ENCODE results near the gene EPS8L1.

DNA sequence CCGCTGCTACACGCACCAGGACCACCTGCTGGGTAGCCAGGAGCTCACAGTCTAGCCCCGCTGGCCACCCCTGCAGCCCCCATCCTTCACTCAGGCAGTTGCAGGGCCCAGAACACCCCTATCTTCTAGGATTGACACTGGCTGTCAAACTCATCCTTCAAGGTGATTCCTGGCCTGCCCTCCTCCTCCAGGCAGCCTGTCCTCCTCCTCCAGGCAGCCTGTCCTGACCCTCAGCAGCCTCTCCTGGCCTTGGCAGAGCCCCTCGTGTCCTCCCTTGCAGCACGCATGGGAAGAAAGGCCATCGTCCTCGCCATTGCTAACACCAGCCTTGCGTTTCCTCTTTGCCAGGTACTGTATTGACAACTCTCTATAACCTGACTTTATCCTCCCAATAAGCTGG lies 3.8 kb upstream of the EPS8L1 start:
- no peak for TF ChIP-seq POLR2A (IDR thresholded peaks at IDR 0.05)
- TF ChIP-seq, protein P1, sequence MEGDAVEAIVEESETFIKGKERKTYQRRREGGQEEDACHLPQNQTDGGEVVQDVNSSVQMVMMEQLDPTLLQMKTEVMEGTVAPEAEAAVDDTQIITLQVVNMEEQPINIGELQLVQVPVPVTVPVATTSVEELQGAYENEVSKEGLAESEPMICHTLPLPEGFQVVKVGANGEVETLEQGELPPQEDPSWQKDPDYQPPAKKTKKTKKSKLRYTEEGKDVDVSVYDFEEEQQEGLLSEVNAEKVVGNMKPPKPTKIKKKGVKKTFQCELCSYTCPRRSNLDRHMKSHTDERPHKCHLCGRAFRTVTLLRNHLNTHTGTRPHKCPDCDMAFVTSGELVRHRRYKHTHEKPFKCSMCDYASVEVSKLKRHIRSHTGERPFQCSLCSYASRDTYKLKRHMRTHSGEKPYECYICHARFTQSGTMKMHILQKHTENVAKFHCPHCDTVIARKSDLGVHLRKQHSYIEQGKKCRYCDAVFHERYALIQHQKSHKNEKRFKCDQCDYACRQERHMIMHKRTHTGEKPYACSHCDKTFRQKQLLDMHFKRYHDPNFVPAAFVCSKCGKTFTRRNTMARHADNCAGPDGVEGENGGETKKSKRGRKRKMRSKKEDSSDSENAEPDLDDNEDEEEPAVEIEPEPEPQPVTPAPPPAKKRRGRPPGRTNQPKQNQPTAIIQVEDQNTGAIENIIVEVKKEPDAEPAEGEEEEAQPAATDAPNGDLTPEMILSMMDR (IDR thresholded peaks at IDR 0.05) = no peak

Data from body of pancreas (tissue), 4 donors.